HG02943 (cell line): Measurements from ENCODE around the gene UCP2.

ENCODE experiments used
- ATAC-seq: cut with Tn5 transposase; IDR thresholded peaks from one replicate; pipeline ENCODE4 v1.9.1; 2021; ENCODE audit warnings: mild to moderate bottlenecking, low read depth, moderate library complexity; ENCODE audit not compliant: unreplicated experiment

Gene UCP2, protein sequence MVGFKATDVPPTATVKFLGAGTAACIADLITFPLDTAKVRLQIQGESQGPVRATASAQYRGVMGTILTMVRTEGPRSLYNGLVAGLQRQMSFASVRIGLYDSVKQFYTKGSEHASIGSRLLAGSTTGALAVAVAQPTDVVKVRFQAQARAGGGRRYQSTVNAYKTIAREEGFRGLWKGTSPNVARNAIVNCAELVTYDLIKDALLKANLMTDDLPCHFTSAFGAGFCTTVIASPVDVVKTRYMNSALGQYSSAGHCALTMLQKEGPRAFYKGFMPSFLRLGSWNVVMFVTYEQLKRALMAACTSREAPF

DNA sequence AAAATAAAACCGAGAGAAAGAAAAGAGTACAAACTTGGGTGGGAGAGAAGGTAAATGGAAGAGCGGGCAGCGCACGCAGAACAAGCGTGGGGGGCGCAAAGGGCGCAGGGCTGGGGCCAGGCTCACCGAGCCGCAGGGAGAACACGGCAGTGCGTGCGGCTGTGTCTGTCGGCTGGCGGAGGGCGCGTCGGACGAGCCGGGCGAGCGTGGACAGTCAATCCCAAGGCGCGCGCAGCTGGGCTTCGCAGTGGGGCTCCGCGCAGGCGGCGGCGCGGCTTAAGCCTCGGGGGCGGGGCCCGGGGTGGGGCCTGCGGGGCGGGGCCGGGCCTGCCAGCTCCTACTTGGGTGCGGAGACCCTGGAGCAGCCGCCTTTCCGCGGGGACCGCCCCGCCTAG, at the start of gene UCP2:
UCP2 (minus strand) TSS at position 249 of the 395 bp plus-strand sequence. CDS start 4,465 bp downstream, outside the sequence.
- peak; percentile 37 for ATAC-seq

GRCh38 chr11:74030723-74031676, 48.4 kb upstream of the UCP2 start:
- ATAC-seq, result no peak

DNA sequence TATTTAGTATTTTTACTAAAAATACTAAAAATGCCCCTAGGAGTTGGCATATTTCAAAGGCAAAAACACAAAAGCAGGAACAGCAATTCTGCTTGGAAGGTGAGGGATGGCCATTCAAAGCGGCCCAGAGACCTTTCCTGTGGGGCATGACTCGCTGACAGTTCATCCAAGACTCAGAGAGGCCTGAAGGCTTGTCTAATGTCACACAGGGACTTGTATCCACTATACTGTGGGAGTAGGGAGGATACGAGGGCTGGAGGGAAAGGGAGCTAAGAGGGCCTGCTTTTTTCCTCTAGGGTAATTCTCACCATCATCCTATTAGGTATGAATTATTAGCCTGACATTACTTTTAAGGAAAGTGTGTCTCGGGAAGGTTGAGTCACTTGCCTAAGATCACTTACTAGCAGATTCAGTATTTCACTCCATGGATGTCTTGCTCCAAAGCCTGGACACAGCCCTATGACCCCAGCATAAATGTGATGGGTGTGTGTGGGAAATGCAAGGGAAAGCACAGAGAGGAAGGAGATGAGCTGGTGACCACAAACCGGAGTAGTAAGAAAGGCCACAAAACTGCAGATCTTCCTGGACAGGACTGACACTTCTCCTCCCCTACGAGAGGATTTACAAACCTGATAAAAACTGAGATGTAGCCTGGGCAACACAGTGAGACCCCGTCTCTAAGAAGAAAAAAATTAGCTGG, 43.0 kb upstream of the UCP2 start:
- no peak for ATAC-seq

- ATAC-seq, result no peak
Observed at GRCh38 chr11:74024261-74025029, 41.8 kb upstream of the UCP2 start.

GRCh38 chr11:74023276-74023675, 40.6 kb upstream of the UCP2 start:
- ATAC-seq, result no peak

DNA sequence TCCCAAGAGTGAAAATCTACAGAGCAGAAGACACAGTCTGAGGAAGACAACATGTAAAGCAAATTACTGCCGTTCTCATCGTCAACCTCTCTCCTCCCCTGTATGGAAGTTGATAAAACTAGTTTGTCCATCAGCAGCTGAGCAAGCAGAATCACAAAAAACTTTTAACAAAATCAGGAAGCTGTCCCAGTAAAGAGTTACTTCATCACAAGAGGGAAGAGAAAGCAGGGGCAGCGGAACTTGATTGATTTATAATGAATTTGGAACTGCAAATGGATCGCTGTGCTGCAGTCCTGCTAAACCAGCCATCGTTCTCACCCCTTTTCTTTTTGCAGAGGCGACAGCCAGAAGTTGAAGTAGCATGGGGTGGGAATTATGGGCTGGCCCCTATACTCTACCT, 39.9 kb upstream of the UCP2 start:
- ATAC-seq, result no peak

DNA sequence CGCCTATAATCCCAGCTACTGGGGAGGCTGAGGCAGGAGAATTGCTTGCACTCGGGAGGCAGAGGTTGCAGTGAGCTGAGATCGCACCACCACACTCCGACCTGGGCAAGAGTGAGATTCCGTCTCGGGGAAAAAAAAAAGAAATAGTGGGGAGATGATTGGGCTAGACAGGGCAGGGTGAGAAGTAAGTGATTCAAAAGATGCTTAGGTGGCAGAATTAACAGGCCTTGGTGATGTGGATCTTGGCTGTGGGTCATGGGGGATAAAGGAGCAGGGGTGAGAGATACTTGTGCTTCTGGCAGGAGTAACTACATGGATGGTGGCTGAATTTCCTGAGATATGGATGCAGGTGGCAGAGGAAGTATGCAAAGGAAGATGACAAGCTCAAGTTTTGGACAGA, 39.4 kb upstream of the UCP2 start:
- ATAC-seq, result no peak

DNA sequence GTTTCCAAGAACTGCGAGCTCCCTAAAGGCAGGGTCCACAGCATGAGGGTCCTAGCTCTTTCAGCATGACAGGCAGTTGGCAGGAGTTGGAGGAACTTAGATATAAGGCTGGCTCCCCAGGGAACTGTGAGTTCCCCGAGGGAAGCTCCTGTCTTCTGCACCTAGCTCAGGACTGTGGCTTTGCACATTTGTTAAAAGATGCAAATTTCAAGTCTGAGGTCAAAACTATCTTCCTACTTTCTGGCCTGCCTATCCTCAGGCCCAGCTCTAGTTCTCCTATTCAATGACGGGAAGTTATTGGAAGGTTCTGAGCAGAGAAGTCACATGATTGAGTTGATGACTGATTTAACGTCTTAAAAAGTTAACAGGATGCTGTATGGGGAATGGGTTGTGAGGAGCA, 37.9 kb upstream of the UCP2 start:
- no peak for ATAC-seq

GRCh38 chr11:74019860-74020259, 37.2 kb upstream of the UCP2 start:
- no peak for ATAC-seq

- ATAC-seq, result no peak
Observed at GRCh38 chr11:74019104-74019738, 36.6 kb upstream of the UCP2 start.

- ATAC-seq, result no peak
Observed at GRCh38 chr11:74018331-74019005, 35.8 kb upstream of the UCP2 start.

DNA sequence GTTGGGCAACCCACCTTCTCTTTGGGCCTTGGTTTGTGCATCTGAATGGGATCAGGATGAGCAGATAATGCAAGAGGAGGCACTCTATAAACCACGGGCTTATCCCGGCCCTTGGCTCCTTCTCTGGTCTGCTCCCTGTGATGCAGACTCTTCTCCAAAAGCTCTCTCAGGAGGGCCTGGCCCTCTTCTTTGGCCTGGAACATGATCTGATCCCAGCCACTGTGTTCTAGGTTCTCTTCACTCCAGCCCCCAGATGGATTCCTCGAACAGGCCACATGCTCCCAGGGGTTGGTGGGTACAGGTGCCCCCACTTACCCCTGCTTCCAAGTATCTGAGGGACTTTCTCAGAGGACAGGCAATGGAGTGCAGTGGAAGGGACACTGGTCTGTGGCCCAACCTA, 35.0 kb upstream of the UCP2 start:
- no peak for ATAC-seq

DNA sequence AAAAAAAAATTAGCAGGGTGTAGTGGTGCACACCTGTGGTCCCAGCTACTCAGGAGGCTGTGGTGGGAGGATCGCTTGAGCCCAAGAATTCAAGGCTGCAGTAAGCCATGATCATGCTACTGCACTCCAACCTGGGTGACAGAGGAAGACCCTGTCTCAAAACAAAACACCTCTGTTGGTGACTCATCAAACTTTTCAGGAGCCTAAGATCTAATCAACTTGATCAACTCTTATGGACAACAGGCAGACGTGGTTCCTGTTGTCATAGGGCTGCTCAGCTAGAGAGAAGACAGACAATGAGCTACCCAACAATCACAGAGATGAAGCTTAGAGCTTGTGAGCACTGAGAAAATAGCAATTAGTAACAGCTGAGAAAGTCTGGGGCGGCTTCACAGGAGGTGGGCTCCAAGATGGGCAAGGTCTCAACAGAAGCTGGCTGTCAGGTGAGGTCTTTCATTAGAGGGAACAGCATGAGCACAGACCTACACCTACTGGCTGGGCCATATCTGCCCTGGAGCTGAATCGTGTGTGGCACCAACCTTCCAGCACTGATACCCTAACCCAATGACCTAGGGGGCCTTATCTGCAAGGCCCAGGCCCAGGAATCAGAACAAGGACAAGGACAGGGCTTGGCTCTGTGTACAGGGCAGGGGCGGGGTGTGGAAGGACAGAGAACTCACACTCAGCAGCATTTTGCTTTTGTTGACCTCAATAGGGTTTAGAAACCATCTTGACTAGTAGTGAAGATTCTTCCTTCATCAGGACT, 33.5 kb upstream of the UCP2 start:
- ATAC-seq, result no peak

DNA sequence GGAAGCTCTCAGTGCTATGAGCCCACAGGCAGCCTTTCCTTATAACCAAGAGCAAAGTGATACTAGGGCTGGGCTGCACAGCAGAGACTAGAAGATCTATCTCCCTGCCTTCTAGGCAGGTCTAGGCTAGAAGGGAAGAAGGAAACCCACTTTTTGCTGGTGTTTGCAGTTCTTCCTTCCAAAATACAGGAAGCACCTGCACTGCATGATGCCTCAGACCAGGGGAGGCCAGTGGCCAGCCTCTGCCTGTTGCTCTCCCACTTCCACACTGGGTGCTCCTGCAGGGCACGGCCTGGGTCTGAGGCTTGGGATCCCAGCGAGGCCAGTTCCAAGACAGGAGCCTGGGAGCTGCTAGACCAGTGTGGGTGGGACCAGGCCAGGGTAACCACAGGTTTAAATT, 32.2 kb upstream of the UCP2 start:
- ATAC-seq, result no peak

DNA sequence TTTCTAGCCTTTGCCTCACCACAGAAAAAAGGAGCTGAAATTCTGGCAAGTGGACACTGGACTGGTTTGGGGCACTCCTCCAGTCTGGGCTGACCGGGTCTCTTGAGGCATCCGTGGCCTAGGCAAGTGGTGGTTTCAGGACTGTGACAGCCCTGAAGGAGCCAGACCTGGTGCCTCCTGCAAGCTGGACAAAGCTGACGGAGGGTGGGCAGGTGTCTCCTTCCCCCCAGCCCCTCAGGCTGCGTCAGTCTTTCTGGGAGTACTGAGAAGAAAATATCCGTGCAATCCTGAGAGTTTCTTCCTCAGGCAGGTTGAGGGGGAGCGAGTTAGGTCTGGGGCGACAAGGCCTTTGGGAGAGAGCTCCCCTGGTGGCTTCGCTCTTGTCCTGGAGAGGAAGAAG, 30.5 kb upstream of the UCP2 start:
- ATAC-seq, result no peak

DNA sequence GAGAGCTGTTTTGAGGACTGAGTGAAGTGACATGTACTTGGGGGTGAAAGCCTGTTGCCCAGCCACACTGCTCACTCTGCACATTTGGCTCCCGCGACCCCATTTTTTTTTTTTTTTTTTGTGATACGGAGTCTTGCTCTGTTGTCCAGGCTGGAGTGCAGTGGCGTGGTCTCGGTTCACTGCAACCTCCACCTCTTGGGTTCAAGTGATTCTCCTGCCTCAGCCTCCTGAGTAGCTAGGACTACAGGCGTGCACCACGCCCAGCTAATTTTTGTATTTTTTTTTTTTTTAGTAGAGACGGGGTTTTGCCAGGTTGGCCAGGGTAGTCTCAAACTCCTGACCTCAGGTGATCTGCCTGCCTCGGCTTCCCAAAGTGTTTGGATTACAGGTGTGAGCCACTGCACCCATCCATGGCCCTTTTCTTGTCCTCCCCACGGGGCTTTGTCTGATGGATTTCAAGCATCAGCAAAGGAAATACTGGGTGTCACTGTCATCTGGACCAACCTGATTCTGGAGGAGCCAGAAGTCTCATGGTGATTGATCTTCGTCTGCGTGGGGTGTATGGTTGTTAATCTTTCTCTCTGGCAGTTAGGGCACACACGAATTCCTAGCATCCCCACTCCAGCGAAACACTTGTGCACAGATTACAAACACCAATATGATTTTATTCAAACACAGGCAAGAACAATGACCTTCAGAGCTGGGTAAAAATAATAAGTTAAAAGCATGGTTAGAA, 29.6 kb upstream of the UCP2 start:
- no peak for ATAC-seq

- no peak for ATAC-seq
Observed at GRCh38 chr11:74011360-74012073, 28.9 kb upstream of the UCP2 start.
